Measurements from ENCODE around the gene NID1.

DNA sequence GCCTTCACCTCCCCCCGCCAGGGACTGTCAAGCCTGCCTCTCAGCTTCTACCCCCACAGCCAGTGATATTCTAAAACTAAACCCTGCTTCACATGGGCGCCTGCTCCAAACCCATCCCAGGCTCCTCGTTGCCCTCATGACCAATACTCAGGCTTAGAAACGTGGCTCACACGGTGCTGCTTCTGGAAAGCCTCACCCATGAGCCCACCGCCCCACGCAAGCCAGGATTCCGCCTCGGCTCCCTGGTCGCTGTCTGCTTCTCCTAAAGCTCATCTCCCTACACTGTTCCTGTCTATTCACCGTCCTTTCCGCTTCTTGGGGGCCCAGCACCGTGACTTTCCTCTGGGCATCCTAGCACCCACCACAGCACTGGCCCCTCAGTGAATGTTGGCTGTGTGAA lies 72.5 kb downstream of the NID1 start:
- TF ChIP-seq EZH2phosphoT487 (IDR thresholded peaks at IDR 0.05; ENCODE audit: insufficient read depth, low read depth) (no peak), EZH2 (IDR thresholded peaks at IDR 0.05; ENCODE audit: insufficient read depth, poor library complexity, severe bottlenecking) (no peak)
